ENCODE measurements around the gene TUSC2.

DNA sequence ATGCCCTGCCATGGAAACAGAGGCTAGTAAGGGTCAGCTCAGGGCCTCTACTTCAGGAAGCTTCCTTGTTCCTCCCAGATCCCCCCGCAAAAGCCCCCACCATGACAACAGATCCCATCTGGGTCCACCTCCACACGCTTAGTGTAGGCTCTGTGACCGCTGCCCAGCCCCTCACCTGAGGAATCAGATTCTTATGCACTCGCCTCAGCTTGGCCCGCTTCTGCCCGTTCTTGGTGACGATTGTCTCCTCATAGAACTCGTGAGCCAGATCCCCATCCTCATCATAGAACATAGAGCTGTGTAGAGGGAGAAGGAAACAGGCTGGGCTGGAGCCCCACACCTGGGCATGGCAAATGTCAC lies 1.9 kb downstream of the TUSC2 start:
- TF ChIP-seq, protein P1, sequence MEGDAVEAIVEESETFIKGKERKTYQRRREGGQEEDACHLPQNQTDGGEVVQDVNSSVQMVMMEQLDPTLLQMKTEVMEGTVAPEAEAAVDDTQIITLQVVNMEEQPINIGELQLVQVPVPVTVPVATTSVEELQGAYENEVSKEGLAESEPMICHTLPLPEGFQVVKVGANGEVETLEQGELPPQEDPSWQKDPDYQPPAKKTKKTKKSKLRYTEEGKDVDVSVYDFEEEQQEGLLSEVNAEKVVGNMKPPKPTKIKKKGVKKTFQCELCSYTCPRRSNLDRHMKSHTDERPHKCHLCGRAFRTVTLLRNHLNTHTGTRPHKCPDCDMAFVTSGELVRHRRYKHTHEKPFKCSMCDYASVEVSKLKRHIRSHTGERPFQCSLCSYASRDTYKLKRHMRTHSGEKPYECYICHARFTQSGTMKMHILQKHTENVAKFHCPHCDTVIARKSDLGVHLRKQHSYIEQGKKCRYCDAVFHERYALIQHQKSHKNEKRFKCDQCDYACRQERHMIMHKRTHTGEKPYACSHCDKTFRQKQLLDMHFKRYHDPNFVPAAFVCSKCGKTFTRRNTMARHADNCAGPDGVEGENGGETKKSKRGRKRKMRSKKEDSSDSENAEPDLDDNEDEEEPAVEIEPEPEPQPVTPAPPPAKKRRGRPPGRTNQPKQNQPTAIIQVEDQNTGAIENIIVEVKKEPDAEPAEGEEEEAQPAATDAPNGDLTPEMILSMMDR (IDR thresholded peaks at IDR 0.05 in 2 of 3, conservative IDR thresholded peaks at IDR 0.05 in 1 of 3; ENCODE audit: insufficient read depth in 2 of 3, low read depth in 1 of 3, low read length in 3 of 3) = no peak
- TF ChIP-seq ZNF121 (CRISPR knock-in tag; conservative IDR thresholded peaks at IDR 0.05) (no peak), ZNF274 (IDR thresholded peaks at IDR 0.05; ENCODE audit: borderline replicate concordance, low read depth, low read length) (no peak), BHLHE40 (IDR thresholded peaks at IDR 0.05; ENCODE audit: low read length) (no peak), POLR2A (conservative IDR thresholded peaks at IDR 0.05) (no peak), NFYB (IDR thresholded peaks at IDR 0.05; ENCODE audit: extremely low read depth, insufficient read length) (no peak), ZZZ3 (IDR thresholded peaks at IDR 0.05) (no peak), EP300 (IDR thresholded peaks at IDR 0.05; ENCODE audit: low read length) (no peak), MAFK (IDR thresholded peaks at IDR 0.05; ENCODE audit: low read length) (no peak), MTA3 (IDR thresholded peaks at IDR 0.05; ENCODE audit: borderline replicate concordance) (no peak), REST (IDR thresholded peaks at IDR 0.05; ENCODE audit: borderline replicate concordance) (no peak), REST (CRISPR knock-in tag; IDR thresholded peaks at IDR 0.05; ENCODE audit: low read depth) (no peak), TGIF2 (CRISPR knock-in tag; IDR thresholded peaks at IDR 0.05) (no peak)
- TF ChIP-seq, protein P2, sequence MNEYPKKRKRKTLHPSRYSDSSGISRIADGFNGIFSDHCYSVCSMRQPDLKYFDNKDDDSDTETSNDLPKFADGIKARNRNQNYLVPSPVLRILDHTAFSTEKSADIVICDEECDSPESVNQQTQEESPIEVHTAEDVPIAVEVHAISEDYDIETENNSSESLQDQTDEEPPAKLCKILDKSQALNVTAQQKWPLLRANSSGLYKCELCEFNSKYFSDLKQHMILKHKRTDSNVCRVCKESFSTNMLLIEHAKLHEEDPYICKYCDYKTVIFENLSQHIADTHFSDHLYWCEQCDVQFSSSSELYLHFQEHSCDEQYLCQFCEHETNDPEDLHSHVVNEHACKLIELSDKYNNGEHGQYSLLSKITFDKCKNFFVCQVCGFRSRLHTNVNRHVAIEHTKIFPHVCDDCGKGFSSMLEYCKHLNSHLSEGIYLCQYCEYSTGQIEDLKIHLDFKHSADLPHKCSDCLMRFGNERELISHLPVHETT (CRISPR knock-in tag; conservative IDR thresholded peaks at IDR 0.05 in 1 of 2, IDR thresholded peaks at IDR 0.05 in 1 of 2) = no peak
- TF ChIP-seq, protein P3, sequence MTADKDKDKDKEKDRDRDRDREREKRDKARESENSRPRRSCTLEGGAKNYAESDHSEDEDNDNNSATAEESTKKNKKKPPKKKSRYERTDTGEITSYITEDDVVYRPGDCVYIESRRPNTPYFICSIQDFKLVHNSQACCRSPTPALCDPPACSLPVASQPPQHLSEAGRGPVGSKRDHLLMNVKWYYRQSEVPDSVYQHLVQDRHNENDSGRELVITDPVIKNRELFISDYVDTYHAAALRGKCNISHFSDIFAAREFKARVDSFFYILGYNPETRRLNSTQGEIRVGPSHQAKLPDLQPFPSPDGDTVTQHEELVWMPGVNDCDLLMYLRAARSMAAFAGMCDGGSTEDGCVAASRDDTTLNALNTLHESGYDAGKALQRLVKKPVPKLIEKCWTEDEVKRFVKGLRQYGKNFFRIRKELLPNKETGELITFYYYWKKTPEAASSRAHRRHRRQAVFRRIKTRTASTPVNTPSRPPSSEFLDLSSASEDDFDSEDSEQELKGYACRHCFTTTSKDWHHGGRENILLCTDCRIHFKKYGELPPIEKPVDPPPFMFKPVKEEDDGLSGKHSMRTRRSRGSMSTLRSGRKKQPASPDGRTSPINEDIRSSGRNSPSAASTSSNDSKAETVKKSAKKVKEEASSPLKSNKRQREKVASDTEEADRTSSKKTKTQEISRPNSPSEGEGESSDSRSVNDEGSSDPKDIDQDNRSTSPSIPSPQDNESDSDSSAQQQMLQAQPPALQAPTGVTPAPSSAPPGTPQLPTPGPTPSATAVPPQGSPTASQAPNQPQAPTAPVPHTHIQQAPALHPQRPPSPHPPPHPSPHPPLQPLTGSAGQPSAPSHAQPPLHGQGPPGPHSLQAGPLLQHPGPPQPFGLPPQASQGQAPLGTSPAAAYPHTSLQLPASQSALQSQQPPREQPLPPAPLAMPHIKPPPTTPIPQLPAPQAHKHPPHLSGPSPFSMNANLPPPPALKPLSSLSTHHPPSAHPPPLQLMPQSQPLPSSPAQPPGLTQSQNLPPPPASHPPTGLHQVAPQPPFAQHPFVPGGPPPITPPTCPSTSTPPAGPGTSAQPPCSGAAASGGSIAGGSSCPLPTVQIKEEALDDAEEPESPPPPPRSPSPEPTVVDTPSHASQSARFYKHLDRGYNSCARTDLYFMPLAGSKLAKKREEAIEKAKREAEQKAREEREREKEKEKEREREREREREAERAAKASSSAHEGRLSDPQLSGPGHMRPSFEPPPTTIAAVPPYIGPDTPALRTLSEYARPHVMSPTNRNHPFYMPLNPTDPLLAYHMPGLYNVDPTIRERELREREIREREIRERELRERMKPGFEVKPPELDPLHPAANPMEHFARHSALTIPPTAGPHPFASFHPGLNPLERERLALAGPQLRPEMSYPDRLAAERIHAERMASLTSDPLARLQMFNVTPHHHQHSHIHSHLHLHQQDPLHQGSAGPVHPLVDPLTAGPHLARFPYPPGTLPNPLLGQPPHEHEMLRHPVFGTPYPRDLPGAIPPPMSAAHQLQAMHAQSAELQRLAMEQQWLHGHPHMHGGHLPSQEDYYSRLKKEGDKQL (CRISPR knock-in tag; IDR thresholded peaks at IDR 0.05; ENCODE audit: borderline replicate concordance) = no peak
